Heart left ventricle (tissue), 13 donors: Measurements from ENCODE around the gene VMP1.

Source experiments
- CTCF ChIP-seq, 12 donors: fragments of 200-600 bp; sonication (generic) in 4 of 12; IDR thresholded peaks; one replicate each; pipeline versions ENCODE4 v1.5.0 to v1.8.0; 2018 to 2022; ENCODE audit warnings: antibody characterized with exemption in 12 of 12, mild to moderate bottlenecking in 5 of 12
- POLR2A ChIP-seq, 2 donors: fragments of 450-650 bp; IDR thresholded peaks; one replicate each; pipeline ENCODE4 v1.6.1; 2017; ENCODE audit warnings: antibody characterized with exemption in 2 of 2, mild to moderate bottlenecking in 2 of 2, moderate library complexity in 2 of 2
- donor health status: ischemic (EF 13 %, LVEDD 7.1; RV severe dilation, severe dysfunction).
- donor health status: DM: no; HTN: yes; CAD: no.
- donor health status: DM: no; HTN: no; CAD: no.
- donor health status: ischemic (EF 25% LVEDD 6.9; RV normal size, moderate dysfunction).
- donor health status: ischemic (EF 25% LVEDD 5.7; RV mildly dilated, moderate dysfunction).
- donor health status: ischemic (EF 35%, LVEDD 5.7; RV mildly dilated, moderate dysfunction).
- donor health status: nonischemic (EF 11% LVEDD 7.7; RV severe dilation, severe dysfunction).
- donor health status: DM: yes; HTN: yes; CAD: no.
- donor health status: PGD.
- donor health status: ischemic (EF 29% LVEDD 5.4; RV normal size, mild dysfunction).
- donor health status: nonischemic (EF 23%, LVEDD 6.1; RV moderate dilation, normal function).

GRCh38 chr17:59827721-59828477 lies 120.4 kb downstream of the VMP1 start:
- no peak for TF ChIP-seq CTCF (IDR thresholded peaks at IDR 0.05)
- no peak for TF ChIP-seq POLR2A (IDR thresholded peaks at IDR 0.05)
